ENCODE results near the gene MYCBP2.

MYCBP2 gene

GRCh38 chr13:77105051-77105450, 221.8 kb downstream of the MYCBP2 start:
- in situ Hi-C loops (cut with MboI; ENCODE audit: low sequenced_read_pairs): no loop called here

DNA sequence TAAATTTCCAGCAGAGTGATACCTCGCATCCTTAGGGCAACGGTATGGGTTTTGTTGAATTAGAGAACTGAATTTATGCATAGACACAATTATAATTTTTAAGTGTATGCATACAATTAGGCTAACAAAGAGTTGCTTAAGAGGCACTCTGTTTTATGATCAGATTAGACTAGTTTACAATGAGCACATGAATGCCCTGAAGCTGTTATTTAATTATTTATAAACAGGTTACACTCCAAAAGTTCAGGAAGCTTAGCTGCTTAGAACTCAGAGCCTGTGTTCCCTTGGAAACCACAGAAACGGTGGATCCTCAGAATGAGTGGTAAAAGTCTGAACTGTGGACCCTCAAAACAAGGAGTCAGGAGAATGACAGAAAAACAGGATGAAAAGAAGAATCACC, 227.5 kb downstream of the MYCBP2 start:
- in situ Hi-C loops (cut with MboI; ENCODE audit: low sequenced_read_pairs): no loop called here

- in situ Hi-C loops (cut with MboI; ENCODE audit: low sequenced_read_pairs): no loop called here
Measured at GRCh38 chr13:77095288-77095687, 231.6 kb downstream of the MYCBP2 start.

- in situ Hi-C loops (cut with MboI; ENCODE audit: low sequenced_read_pairs): no loop called here
Measured at GRCh38 chr13:77094773-77095172, 232.1 kb downstream of the MYCBP2 start.

DNA sequence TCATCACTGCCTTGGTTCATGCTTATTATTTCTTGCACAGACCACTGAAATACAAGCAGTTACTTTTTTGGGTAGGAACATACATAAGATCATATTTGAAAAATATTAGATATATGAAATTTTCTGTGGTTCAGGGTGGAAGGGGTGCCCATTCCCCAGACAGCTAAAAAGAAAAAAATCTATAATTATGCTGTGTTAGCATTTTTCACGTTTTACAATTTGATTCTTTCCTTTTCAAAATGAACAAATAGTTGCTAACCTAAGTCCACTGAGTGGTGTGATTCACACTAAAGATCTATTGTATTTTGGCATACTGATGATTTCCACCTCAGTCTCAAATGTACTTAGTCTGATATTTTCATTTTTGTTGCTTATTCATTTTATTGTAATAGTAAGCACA, 233.2 kb downstream of the MYCBP2 start:
- in situ Hi-C loops (cut with MboI; ENCODE audit: low sequenced_read_pairs): no loop called here

- in situ Hi-C loops (cut with MboI; ENCODE audit: low sequenced_read_pairs): no loop called here
Measured at GRCh38 chr13:77084755-77085154, 242.1 kb downstream of the MYCBP2 start.

GRCh38 chr13:77079902-77080413, 246.9 kb downstream of the MYCBP2 start:
- in situ Hi-C loops (cut with MboI; ENCODE audit: low sequenced_read_pairs): no loop called here

DNA sequence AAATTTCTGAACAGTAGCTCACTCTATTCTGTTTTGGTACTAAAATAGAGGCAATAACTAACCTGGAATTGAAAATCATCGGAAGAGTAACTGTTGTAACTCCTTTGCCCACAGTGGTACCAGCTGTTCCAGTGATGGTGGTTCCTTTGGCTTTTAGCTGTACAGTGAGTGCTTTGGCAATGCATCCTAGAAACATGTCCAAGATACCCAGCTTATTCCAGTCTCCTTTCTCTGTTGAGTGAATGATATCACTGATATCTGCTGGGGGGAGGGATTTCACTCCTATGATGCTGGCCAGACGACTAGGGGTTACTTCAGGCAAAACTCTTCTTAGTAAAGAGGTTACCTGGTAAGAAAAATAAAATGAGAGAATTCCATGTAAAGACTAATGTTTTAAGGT, 259.4 kb downstream of the MYCBP2 start:
- in situ Hi-C loops (cut with MboI; ENCODE audit: low sequenced_read_pairs): no loop called here

GRCh38 chr13:77065461-77066147, 261.3 kb downstream of the MYCBP2 start:
- in situ Hi-C loops (cut with MboI; ENCODE audit: low sequenced_read_pairs): no loop called here

DNA sequence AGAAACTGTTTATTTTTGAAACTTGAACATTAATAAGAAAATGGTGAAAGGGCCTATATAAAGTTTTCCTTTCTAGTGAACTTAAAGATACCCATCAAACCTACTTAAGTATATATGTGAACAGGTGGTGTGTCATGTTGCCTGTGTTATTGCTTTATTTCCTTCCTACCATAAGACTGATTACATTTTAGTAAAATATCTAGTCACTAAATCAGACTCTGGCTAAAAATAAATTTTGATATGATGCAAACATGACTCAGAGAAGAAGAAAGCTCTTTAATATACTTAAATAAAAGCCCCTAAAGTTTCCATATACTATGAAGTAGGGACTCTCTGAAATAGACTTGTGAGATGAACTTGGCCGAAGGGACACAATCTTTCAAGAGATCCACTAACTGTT, 264.8 kb downstream of the MYCBP2 start:
- in situ Hi-C loops (cut with MboI; ENCODE audit: low sequenced_read_pairs): no loop called here

DNA sequence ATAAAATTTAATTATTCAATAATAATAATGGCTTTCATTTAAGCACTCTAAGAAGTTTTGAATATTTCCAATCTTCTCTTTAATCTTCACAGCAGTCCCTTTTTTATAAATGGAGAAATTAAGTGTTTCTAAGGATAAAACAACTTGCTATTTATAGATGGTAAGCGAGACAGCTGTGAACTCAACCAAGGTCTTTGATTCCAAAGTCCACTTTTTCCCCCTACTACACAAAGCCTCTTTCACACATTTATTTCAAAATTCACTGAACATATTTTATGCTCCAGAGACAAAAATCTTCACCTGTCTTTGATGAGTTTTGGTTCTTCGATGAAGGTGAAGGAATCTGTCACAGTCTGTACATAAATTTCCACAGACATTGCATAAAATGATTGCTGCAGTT, 265.5 kb downstream of the MYCBP2 start:
- in situ Hi-C loops (cut with MboI; ENCODE audit: low sequenced_read_pairs): no loop called here

GRCh38 chr13:77056886-77057285, 270.0 kb downstream of the MYCBP2 start:
- in situ Hi-C loops (cut with MboI; ENCODE audit: low sequenced_read_pairs): no loop called here

DNA sequence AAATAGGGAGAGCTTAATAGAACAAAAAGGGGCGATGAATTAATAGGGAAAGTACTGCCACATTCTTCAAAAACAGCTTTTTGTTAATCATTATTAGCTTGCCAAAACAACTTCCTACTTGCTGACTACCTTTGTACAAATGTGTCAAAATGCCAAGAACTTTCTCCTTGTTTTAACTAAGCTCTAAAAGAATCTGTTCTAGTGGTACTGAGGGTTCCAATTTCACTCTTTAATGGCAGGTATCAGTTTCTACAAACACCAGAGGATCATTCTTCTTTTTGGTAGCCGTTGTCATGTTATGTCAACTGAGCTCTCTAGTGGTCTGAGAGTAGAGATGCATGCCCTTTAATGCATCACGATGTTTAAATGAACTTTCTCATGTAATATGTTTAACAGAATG, 270.5 kb downstream of the MYCBP2 start:
- in situ Hi-C loops (cut with MboI; ENCODE audit: low sequenced_read_pairs): no loop called here

DNA sequence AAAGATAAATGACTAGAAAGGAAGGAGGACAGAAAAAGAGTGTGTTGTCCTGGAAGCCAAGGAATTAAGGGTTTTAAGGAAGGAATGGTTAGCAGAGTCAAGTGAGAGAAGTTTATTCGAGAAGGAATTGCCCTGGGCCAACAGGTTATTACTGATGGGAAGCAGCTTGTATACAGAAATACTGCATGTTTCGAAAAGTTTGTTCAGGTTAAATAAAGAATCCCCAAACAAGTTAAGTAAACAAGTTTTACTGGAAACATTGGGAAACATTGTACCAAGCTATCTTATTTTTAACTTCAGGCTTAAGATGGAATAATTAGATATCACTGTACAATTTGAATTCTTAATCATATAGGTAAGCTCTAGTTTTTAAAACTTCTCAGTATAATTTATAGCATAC, 271.7 kb downstream of the MYCBP2 start:
- in situ Hi-C loops (cut with MboI; ENCODE audit: low sequenced_read_pairs): no loop called here

DNA sequence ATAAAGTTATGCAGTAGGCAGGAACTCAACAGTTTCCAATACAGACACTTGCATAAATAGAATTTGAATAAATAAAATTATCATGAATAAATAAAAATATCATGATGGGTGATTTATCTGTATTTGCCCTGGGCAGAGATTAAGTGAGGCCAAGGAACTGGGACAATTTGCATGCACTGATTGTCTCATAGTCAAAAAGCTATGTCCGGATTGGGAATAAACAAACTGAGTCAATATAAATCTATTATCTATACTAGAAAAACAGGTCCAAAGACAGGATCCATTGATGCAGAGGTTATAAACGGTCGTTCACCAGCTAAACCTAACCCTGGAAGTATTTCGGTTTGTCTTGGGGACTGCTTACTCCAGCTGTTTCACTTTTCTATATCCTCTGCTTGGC, 273.7 kb downstream of the MYCBP2 start:
- in situ Hi-C loops (cut with MboI; ENCODE audit: low sequenced_read_pairs): no loop called here

GRCh38 chr13:77048681-77049080, 278.2 kb downstream of the MYCBP2 start:
- in situ Hi-C loops (cut with MboI; ENCODE audit: low sequenced_read_pairs): no loop called here

GRCh38 chr13:77047649-77048343, 279.1 kb downstream of the MYCBP2 start:
- in situ Hi-C loops (cut with MboI; ENCODE audit: low sequenced_read_pairs): no loop called here

- in situ Hi-C loops (cut with MboI; ENCODE audit: low sequenced_read_pairs): no loop called here
Measured at GRCh38 chr13:77042566-77043177, 284.2 kb downstream of the MYCBP2 start.

- in situ Hi-C loops (cut with MboI; ENCODE audit: low sequenced_read_pairs): no loop called here
Measured at GRCh38 chr13:77040835-77041234, 286.1 kb downstream of the MYCBP2 start.

DNA sequence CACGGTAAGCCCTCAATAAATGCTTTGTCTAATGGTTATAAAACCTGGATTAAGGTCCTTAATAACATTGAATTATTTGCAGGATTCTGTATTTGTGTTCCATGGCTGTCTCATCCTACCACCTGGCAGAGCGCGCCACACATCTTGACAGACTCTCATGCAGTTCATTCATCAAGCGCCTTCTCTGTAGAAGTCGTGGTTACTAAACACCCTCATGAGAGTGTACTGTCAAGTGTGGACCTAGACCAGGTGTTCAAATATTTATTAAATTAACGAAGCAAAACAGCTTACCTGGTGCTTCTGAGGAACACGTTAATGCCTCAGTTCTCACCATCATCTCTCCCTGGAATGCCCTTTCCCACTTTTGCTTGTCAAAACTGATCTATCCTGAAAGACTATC, 286.8 kb downstream of the MYCBP2 start:
- in situ Hi-C loops (cut with MboI; ENCODE audit: low sequenced_read_pairs): no loop called here

GRCh38 chr13:77038907-77039480, 287.9 kb downstream of the MYCBP2 start:
- in situ Hi-C loops (cut with MboI; ENCODE audit: low sequenced_read_pairs): no loop called here

DNA sequence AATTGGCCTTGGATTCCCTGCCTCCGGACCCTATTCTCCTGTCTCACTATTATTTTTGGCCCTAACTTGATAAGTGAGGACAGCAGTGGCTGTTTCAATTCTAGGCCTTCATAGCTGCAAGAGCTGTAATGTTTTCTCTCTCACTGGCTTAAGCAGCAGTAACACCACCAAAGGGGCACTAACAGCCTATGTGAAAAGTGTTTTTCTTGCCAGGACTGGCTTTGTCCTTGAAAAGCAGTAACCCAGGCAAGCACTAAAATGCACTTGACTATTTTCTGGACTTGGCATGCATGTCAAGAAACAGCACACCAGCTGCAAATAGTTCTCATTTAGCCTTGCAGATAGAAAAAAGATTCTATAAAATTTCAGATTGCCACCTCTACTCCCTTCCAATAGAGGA, 290.6 kb downstream of the MYCBP2 start:
- in situ Hi-C loops (cut with MboI; ENCODE audit: low sequenced_read_pairs): no loop called here
